ENCODE results near the gene HTR6.
A peak's percentile ranks its signal among the peaks of the same experiment; 100 is the strongest.

HTR6 gene

GRCh38 chr1:19689856-19690255 is 25.2 kb downstream of the HTR6 start:
- DNase-seq, result no peak

- DNase-seq, result no peak
These were observed 25.7 kb downstream of the HTR6 start for GRCh38 chr1:19690342-19690741.

DNA sequence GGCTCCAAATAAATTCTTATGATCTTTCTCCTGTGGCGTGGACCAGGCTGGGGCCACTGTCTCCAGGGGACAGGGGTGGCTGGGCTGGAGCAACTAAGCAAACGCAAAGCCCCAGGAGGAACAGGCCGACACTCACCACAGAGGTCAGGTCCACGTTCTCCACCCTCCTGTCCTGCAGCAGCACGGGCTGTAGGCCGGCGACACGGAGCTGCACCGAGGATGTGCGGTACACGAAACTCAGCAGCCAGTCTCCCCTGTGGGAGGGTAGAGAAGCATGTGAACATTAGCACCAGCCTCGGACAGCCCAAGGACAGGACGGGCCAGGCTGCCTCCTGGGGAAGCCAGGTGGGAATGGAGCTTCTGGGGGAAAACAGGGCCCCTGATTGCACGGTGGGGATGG is 29.6 kb downstream of the HTR6 start:
- DNase-seq, result no peak

GRCh38 chr1:19695772-19696171 is 31.1 kb downstream of the HTR6 start:
- no peak for DNase-seq

GRCh38 chr1:19696820-19697219 is 32.1 kb downstream of the HTR6 start:
- DNase-seq, result no peak

- no peak for DNase-seq
These were observed 33.5 kb downstream of the HTR6 start for GRCh38 chr1:19698181-19698580.

DNA sequence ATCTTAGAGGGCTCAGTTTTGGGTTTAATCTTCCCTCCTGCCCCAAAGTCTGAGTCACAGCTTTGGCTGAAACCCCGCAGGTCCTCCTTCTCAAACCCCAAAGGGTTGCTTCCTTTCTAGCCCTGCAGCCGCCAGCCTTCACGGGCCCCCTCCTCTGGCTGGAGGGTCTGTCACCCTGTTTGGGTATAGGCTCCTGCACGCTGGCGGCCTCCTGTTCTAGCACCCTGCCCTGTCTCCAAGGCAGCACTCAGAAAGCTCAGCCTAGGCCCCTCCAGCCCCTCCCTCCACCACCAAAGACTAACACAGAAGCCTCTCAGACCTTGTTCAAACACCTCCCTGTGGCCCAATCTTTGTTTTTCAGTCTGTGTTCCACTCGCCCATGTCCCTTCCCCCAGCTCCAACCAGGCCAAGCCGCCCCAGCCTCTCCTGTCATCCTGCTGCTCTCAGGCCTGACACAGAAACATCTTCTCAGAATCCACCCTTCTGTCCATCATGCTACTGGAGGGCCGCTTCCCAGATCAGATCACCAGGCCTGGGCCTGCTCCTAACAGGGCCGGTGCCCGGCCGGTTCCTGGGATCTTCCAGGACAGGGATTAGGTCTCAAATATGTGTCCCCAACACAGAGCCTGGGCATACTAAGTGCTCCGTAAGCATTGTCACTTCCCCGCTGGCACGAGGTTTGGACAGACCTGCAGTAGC is 35.6 kb downstream of the HTR6 start:
- no peak for DNase-seq

GRCh38 chr1:19703280-19703679 is 38.6 kb downstream of the HTR6 start:
- no peak for DNase-seq

DNA sequence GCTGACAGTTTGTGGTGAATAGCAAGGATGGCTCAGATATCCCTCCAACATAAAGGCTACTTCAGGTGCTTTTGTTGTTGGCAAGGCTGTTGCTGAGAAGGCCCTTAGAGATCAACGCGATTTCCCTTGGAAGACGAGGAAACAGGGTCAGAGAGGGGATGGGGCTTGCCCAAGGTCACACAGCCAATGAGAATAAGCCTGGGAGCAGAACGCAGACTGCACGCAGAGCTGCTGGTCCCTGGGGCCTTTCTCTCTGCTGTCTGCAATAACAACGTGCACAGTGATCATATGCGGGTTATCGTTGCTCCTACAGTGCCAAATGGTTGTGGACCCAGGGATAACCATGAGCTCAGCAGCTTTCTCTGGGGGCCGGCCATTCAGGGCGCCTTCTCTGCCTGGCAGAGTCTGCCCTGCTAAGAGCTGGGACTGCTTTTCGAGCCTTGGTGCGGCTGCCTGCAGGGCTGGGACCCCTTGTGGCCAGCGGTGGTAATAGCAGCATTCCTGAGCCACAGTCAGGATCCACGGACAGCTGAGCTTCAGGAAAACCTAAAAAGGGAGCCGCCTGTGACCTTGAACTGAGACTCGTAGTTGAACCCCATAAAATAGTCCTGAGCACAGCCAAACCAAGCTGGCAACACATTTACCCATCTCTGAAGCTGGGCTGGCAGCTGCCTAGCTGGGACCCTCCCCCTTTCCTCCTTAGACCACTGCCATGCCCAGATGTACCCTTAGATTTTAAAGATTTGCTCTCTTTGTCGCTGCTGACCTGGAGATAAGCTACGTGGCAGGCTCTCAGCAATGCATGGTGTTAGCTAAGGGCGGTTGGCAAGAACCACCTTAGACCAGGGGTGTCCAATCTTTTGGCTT is 39.8 kb downstream of the HTR6 start:
- DNase-seq, result no peak

DNA sequence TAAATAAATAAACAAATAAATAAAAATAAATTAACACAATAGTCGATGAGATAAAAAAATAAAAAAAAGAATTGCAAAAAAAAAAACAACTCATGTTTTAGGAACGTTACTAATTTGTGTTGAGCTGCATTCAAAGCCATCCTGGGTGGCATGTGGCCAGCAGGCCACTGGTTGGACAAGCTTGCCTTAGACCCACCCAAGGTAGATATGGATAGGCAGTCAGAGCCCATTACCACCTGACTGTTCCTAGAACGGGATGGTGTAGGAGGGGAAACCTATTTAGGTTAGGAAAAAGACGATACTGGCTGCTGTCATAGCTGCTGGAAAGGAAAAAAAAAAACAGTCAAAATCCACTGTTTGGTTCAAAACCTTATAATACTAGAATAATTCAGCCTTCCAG is 40.8 kb downstream of the HTR6 start:
- no peak for DNase-seq

DNA sequence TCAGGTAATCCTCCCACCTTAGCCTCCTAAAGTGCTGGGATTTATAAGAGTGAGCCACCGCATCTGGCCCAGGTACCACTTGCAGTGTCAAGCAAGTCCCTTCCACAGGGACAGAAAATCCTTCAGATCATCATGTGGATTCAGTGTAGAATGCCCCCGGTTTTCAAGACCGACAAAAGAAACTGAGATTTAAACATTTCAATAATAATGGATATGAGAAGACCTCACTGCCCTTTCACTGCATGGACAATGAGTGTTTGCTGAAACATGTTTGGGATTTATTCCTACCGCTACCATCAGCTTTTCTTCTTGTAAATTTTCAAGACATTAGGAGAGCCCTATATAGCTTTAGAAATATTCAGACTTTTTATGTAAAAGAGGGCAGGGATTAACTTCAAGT is 41.5 kb downstream of the HTR6 start:
- no peak for DNase-seq

- DNase-seq, result no peak
These were observed 44.0 kb downstream of the HTR6 start for GRCh38 chr1:19708567-19709110.

GRCh38 chr1:19709260-19709793 is 44.7 kb downstream of the HTR6 start:
- no peak for DNase-seq

DNA sequence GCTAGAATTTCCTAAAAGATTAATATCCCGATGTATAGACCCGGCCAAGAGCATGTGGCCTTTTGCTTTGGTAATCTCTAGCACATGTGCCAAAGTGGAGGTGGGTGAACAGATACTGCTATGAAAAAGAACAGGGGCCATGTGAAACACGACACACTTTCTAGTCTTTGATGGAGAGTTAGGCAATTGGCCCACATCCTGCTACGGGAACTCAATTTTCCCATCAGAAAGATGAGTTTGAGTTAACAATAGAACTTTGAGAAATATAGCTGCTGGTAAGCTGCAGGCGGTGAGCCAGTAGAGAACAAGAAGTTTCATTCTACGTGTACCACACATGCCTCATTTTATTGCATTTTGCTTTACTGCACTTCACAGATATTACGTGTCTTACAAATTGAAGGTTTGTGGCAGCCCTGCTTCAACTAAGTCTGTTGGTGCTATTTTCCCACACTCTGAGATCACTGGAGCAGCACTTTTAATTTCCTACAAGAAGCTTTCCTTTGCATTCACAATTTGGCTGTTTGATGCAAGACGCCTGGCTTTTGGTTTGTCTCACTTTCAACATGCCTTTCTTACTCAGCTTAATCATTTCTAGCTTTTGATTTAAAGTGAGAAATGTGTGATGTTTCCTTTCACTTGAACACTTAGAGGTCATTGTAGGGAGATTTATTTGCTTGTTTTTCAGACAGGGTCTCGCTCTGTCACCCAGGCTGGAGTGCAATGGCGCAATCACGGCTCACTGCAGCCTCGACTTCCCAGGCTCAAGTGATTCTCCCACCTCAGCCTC is 46.3 kb downstream of the HTR6 start:
- no peak for DNase-seq

DNA sequence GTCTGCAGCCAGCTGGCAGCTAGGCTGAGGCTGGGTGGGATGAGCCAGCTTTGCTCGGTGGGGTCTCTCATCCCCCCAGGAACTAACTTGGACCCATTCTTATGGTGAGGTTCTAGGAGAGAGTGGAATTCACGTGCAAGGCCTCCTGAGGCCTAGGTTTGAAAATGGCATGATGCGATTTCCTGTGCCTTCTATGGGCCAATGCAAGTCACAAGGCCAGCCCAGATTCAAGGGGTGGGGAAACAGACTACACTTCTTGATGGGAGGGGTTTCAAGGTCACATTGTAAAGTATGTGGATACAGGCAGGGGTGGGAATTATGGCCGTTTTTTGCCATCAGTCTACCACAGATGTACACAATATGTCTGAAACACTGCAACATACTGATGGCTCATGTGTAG is 48.3 kb downstream of the HTR6 start:
- DNase-seq, result no peak

DNA sequence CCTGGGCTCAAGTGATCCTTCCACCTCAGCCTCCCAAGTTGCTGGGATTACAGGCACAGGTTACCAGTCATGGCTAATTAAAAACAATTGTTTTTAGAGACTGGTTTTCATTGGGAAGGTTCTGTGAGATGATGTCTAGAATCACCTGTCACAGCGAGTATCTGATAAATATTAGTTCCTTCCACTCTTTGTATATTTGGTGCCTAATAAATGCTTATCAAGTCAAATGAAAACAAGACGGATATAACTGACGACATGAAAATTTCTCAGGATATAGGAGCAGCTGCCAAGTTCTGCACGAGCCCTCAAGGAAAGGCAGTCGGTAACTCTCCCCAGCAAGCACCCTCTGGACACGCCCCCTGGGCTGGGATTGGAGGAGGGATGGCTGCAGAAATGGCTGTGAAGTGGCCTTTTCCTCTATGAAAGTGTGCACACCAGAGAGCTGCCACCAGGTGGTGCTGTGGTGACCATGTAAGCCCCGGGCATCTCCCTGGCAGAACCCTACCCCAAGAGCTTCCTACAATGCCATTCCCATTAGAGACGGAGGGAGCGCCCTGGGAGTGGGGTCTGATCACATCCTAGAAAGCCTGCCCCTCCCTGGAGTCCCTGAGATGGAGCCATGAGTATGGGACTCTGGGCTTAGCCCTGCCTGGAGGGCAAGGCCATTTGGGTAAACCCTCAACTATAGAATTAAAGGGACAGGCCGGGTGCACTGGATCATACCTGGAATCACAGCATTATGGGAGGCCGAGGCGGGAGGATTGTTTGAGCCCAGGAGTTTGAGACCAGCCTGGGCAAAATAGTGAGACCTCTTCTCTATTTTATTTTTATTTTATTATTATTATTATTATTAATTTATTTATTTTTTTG is 50.9 kb downstream of the HTR6 start:
- peak; percentile 84 for DNase-seq

GRCh38 chr1:19717467-19717866 is 52.8 kb downstream of the HTR6 start:
- no peak for DNase-seq

DNA sequence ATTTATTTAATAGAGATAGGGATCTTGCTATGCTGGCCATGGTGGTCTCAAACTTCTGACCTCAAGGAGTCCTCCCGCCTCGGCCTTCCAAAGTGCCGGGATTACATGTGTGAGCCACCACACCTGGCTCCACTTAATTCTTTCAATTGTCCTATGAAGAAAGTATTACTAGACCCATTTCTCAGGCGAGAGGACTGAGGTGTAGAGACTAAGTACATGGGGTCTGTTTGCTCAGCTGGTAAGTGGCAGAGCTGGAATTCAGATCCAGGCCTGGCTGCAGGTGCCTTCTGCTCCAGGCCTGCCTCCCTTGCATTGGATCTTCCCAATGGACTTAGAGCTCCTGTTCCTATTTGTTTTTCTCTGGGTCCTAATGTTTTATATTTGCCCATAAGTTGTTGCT is 55.5 kb downstream of the HTR6 start:
- no peak for DNase-seq

- no peak for DNase-seq
These were observed 56.3 kb downstream of the HTR6 start for GRCh38 chr1:19720973-19721372.

GRCh38 chr1:19723874-19724273 is 59.2 kb downstream of the HTR6 start:
- DNase-seq, result no peak

GRCh38 chr1:19725606-19726005 is 60.9 kb downstream of the HTR6 start:
- no peak for DNase-seq

Data from NCI-H446 treated with DMSO at 0.1 percent for 48 hours (cell line).